NCI-H2029 treated with DMSO at 0.1 percent for 48 hours (cell line): Measurements from ENCODE around the gene DUS1L.

Source experiments
- DNase-seq: peaks from one replicate; lab custom pipeline; 2025; lab: John Stamatoyannopoulos, UW

Gene DUS1L

DNA sequence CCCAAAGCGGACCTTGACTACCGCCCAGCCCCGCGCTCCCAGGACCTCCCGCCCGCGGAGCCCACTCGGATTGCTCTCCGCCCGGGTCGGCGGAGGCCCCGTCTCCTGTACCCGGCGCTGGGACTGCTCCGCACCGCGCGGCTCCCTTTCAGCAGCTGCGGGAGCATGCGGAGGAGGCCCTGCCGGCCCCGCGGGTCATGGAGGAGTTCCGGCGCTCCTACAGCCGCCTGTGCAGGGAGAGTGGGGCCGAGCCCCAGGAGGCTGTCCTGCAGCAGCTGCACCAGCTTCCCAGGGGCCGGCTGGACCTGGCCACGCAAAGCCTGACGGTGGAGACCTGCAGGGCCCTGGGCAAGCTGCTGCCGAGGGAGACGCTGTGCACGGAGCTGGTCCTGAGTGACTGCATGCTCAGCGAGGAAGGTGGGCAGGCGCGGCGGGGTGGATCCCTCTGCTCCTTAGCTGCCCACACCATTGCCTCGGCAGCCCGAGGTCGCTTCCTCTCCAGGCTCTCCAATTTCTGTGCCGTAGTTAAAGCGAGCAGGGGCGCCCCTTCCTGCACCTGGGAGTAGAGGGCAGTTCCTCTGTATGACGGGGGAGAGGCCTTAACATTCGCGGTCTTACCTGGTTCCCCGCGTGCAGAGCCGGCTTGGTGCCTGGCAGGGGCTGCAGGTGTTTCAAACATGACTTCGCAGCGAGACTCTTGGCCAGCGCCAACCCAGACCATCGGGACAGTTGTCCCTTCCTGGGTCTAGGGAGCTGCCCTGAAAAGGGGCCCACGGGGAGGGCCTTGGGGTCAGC is 42.0 kb downstream of the DUS1L start:
- DNase-seq = no peak

DNA sequence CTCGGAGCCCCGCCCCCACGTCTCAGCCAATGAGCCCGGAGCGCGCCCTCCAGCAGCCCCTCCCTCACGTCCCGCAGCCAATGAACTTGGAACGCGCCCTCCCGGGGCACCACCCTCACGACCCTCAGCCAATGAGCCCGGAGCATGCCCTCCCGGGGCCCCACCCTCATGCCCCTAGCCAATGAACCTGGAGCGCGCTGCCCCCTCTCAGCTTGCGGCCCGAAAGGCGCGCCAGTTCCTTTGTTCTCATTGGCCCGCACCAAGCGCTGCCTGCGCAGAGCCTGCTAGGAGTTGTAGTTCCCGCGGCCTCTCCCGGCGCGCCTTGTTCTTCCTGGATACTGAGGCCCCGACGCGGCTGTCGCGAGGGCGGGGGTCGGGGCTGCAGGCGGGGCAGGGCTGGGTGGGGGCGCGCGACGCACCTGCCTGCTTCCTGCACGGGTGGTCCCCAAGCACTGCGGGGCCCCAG is 42.6 kb downstream of the DUS1L start, which contains the start of gene LRRC45:
Gene LRRC45, plus strand, starts transcription at position 325 of the 466 bp plus-strand sequence. CDS start 339 bp downstream, outside the sequence.
- DNase-seq = peak; percentile 92

DNA sequence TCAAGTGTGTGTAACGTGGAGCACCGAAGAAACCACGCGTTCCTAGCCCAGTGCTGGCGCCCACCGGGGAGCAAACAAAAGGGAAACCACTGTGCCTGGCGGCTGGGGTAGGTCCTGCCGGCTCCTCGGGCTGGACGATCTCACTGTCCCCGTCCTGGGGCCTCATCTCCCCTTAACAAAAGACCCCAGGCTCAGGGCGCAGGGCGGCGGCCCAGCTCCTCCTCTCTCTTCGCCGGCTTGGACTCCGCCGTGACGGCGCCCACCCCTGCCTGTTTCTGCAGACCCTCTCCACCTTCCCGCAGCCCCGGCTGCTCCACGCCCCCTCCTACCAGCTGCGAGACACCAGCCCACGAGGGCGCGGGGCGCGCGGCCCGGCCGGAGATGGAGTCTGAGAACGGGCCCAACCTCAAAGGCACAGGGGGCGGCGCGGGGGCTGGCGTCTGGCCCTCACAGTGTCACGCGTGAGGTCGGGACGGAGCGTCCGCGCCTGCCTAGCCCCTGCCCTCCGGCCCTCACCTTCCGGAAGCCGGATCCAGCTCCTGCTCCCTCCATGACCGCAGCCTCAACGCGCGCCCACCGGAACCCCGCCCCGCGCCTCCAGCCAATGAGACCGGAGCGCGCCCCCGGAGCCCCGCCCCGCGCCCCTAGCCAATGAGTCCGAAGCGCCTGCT is 43.2 kb downstream of the DUS1L start, which contains the start of gene CENPX:
Gene CENPX, minus strand, starts transcription at position 569 of the 671 bp plus-strand sequence. Its CDS starts 17 bp downstream, at position 552.
- no peak for DNase-seq

DNA sequence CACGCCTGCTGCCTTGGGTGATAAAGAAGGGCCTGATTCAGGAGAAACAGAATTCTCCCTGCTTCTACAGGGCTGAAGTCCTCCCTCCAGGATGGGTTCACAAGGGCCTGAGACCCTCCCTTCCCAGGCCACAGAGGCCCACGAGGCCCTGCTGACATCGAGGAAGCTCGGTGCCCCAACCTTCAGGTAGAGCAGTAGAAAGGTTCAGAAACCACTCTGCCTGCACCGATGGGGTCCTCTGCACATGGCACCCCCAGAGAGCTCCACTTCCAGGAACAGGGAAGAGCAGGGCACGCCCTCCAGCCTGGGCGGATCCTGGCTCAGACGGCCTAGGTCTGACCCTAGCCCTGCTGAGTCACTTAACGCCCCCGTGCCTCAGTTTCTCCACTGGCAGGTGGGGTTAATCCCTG is 43.7 kb downstream of the DUS1L start:
- DNase-seq = no peak

DNA sequence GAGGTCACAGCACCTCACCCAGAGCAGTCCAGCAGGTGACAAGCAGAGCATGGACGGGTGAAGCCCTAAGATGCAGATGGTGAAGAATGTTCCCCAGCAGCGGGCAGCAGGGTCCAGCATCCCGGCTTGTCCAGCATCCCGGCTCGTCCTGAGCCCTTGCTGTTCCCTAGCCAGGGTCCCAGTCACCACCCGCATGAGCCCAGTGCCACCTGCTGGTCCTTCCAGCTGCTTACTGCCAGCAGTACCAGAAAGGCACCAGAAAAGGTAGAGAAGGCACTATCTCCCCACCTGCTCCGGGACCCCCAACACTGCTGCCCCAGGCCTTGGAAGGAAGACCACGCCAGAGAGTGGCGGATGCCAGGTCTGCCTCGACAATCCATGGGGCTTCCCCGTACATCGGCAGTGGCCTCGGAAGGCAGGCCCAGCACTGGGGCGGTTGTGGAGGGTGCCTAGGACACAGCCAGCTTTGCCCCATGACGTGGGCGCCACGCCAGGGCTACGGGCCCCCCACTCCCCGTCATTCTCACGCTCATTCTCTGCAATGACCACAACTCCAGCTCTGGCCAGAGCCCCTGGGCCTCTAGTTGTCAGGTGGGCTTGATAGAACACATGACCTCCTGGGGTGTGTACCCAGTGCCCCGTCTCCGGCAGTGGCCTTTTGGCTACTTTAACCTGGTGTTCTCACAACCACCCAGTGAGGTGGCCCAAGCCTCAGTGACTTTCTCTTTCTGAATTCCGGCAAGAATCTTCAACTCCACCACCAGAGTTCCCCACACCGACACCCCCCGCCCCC is 44.3 kb downstream of the DUS1L start:
- DNase-seq = no peak

DNA sequence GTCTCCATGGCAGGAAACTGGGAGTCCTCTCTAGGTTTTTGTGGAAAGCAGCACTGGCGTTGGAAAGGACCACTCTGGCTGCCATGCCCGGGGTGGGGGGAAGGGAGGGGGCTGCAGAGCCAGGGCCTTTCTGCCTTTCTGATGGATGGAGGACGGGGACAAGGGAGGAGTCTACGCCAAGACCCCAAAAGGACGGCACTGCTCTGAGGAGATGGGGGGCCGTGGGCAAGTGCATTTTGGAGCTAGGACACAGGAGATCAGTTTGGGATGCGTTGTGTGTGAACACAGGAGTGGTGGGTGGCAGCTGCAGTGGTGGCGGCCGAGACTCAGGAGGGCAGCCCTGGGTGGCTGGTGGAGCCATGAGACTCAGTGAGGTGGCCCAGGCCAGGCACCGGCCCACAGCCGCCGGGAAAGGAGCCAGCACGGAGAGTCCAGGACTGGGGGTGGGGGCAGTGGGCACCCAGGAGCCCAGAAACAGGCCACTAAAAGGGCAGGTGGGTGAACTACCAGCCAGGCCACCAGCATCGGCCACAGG is 45.0 kb downstream of the DUS1L start:
- DNase-seq = no peak

DNA sequence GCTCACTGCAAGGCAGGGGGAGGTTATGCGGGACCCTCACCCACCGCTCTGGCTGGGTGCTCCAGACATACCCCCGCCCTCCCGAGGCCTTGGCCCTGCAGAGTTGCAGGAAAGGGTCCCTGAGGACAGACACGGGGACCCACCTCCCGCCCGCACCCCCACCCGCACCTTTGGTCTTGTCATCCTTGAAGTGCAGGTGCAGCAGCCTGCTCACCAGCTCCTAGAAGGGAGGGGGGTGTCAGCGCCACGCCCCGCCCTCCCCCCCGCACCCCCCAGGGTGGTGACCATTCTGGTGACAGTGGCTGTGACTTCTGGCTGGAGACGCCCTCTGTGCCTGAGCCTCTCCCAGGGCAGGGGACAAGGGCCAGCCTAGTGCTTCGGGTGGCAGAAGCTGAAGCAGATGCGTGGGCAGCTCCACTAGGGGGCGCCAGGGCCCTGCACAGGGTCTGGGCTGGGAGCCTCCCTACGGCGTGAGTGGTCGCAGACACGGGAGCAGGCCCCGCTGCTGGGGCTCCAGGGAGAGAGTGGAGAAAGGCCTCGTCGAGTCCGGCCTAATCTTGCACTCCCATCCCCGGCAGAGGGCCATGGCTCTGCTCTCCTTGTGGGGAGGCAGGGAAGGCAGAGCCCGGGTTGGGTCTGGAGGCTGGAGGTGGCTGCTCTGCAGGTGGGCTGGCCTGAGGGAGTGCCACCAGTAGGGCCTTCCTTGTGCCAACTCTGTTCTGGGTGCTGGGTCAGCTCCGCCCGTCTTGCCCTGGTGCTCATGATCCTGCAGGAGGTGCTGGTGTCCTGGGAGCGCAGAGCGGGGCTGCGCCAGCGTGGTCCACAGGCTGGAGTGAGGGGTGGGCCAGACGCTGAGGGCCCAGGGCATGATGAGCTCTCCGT is 45.7 kb downstream of the DUS1L start:
- DNase-seq = no peak

DNA sequence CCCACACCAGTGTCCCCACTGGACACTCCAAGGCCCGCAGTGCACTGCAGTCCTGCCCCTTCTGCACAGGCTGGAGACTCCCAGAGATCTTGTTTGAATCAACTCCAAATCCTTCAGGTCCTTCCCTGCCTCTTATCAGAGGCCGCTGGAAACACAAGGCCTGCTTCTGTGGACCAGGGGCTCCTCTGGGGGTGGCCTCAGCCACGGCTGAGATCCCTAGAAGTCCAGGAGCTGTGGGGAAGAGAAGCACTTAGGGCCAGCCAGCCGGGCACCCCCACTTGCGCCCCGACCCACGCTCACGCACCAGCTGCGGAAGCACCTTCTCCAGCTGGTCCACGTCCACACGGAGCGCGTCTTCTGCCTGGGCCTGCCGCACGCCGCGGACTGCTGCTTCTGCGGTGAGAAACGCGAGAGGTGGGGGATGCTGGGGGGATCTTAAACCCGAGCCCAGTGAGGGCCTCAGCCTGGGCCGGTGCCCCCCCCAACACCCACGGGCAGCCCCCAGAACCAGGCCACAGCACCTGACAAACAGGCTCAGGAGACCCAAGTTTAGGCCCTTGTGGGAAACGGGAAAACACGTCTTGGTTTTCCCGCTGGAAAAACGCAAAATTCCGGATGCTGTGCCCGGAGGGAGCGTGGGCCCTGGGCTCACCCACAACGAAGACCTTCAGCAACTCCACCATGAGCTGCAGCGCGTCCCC is 46.5 kb downstream of the DUS1L start:
- no peak for DNase-seq

DNA sequence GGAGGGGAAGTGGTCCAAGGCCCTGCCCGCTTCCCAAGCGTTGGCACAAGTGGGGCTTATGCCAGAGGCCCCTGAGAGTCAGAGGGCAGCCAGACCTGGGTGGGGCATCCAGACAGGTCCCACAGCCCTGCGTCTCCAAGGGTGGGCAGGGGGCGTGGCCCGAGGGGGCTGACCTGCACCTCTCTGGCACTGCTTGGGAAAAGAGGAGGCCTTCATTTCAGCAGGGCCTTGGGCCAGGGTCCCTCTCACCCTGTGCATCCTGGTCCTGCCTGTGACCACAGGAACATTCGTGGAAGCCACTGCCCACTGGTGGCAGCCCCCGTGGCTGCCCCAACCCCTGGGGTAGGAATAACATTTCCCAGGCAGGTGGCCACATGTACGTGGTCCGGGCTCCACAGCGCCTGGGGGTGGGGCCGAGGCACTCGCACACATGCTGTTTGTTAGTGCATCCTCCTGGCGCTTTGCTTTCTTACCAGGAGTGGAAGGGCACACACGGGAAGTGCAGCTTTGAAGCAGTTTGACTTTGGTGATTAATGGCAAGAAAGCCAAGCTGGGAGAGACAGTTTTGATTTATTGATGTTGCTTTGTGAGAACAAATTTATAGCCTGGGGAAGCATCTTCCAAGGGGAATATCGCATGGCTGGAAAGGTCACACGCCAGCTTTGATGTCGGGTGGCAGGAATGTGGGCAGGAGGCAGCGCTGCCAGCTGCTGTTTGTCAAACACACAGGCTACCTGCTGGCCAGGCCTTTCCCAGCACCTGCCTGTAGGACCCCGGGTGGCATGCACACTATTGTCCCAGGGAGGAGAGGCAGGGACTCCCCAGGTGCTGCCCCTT is 47.2 kb downstream of the DUS1L start:
- DNase-seq = no peak

DNA sequence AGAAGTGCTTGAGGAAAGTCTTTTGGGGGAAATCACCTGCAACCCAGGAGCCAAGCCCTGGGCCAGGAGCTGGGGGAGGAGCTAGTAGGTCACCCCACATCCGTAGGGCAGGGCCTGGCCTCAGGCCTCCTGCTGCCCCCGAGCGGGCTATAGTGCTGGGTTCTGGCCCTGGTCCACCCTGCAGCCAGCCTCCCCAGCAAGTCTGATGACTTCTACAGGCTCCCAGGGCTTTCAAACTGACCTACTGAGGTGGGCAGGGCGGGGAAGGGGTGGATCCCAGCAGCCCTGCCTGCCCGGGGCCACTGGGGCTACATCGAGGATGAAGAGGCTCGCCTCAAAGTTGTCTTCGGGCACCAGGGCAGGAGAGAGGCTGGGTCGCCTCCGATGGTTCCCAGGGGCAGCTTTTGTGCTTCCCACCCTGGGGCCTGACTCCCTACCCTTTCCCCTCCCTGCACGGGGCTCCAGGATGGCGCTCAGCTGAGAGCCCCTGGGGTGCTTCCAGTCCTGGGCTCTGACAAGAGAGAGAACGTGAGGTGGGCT is 47.9 kb downstream of the DUS1L start:
- DNase-seq = no peak

DNA sequence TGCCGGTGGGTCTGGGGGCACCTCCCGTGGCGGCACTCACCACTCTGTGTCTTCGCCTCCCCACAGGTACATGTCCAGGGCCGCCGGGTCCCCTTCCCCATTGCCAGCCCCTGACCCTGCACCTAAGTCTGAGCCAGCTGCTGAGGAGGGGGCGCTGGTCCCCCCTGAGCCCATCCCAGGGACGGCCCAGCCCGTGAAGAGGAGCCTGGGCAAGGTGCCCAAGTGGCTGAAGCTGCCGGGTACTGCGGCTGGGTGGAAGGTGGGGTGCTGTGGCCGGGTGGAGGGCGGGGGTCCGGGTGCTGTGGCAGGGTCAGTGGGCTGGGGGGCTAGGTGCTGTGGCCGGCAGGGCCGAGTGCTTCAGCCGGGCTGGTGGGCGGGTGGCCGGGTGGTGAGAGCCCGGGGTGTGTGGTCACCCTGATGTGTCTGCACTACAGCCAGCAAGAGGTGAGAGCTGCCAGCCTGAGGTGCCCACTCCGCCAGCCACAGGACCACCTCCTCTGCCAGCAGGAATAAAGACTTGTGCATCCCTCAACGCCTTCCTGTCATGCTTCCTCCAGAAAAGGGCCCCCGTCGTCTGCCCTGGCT is 48.6 kb downstream of the DUS1L start:
- DNase-seq = no peak

DNA sequence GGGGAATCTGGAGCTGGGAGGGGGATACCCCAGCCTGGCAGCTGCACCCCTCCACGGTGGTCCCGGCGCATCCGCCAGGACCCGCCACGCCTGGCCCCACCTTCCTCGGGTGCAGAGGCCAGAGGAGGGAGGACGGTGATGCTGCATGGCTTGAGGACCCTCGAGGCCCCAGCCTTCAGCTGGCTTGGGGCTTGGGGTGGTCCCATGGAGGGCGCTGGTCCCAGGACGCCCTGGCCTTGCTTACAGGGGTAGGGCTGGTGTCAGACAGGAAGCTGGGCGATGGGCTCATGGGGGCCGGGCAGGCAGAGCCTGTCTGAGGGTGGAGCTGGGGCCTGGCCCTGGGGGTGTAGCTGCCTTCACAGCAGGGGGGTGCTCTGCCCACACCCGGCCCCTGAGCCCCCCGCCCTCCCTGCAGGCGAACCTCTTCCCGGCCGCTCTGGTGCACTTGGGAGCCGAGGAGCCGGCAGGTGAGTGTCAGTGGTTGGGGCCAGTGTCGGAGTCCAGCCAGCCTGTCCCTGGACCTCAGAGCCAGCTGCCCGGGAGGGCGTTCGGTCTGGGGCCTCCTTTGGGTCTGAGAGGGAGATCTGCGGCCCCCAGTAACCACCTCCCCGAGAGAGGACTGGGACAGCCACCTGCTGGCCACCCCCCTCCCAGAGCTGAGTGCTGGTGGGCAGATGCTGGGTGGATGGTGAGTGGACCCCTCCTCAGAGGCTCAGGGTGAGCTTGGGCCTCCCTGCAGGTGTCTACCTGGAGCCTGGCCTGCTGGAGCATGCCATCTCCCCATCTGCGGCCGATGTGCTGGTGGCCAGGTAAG is 49.3 kb downstream of the DUS1L start:
- DNase-seq = no peak

DNA sequence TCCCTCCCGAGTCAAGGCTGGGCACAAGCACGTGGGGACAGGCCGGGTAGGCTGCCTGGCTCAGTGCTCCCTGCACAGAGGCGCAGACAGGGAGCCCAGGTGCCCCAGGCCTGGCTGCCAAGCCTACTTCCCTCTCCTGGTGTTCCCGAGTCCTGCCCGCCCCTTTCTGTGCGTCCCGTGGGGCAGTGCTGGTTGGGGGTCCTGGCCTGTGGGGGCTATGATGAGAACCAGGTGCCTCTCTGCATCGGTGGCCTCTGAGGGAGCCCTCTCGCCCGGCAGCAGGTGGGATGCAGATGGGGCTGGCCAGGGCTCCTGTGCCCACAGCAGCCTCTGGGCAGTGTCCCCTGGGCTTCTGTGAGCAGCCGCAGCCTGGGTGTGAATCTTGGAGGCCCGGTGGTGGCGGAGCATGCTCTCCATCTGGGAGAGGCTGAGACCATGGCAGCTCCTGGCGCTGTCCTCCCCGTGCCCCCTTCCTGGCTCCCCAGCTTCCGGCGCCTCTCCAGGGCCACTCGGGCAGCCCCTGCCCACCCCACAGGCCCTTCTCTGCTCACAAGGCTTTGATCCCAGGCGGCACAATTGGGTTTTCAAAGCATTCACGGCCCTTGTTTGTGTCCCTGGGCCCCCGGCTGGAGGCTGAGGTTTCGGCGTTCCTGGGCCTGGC is 50.2 kb downstream of the DUS1L start:
- DNase-seq = no peak

DNA sequence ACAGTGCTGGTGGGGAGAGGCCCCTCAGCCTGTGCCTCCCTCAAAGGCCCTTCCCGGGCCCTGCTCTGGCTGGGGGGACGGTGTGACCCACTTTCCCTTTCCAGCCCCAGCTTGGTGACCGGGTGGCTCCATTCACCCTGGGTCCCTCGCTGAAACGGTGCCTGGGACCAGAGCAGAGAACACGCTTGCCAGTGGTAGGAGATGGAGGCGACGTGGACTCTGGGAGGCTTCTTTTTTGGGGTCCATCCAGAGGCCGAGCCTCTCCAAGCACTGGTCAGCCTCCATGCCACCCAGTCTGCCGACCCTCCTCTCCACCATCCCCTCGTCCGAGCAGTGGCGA is 50.7 kb downstream of the DUS1L start:
- DNase-seq = no peak

DNA sequence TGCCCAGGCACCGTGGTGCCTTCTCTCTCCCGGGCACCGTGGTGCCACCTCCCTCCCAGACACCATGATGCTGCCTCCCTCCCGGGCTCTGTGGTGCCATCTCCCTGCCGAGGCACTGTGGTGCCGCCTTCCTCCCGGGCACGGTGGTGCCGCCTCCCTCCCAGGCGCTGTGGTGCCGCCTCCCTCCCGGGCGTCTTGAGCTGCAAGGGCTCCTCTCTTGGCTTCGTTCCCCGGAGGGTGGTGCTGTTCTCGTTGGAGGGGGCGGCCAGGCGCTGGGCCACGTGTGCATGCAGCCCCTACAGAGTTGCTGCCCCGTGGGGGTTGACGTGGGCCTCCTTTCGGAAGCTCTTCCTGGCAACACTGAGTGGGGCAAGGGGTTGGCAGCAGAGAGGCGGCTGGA is 51.2 kb downstream of the DUS1L start:
- DNase-seq = no peak

DNA sequence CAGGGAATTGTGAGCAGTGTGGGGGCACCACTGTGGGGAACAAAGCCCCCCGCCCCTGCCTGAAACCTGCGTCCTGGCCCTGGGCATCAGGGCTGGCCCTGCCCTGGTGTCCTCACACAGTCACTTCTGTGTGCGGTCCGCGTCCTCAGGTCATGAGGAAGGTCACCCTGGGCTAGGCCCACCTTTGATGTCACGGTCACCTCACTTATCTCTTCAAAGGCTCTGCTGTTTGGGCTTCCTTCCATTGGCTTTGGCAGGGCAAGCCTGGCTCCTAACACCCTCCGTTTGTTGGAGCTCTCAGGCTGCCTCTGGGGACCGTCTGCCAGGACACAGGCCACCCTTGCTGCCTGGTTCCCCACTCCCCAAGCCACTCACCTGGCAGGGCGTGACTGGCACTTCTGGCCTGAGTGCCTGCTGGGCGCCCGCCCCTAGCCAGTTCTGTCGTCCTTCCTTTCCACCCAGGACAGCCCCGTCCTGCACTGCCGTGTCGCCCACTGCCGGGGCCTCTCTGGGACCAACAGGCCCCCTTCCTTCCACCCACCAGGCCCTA is 51.8 kb downstream of the DUS1L start:
- DNase-seq = no peak

DNA sequence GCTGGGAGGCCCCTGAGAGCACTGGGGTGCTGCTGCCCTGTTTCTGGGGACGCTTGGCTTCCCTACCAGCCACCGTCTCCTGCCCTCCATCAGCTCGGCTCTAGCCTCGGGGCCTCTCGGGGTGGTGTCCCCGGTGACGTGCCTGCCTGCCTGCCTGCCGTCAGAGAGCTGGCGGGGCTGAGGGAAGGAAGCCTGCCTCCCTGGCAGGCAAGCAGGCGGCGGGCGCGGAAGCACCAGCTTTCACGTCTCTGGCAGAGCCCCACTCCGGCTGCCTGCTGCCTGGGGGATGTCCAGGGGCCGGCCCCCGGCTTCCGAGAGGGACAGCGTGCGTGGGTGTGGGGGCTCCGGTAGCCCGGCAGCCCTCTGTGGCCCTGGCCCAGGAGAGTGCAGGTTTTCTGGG is 52.3 kb downstream of the DUS1L start:
- DNase-seq = no peak
